Measurements from ENCODE around the gene VWA2.

Gene VWA2

GRCh38 chr10:114233482-114233881, 5.6 kb upstream of the VWA2 start:
- peaks cover 14% of the 10 kb centered on the region for H3K27me3 Mint-ChIP-seq (ENCODE audit: low read depth)
- no peaks in the 10 kb centered on the region for H3K36me3 Mint-ChIP-seq (ENCODE audit: low read depth)
- no peaks in the 10 kb centered on the region for H3K4me1 Mint-ChIP-seq (ENCODE audit: low read depth)
- H3K4me3 Mint-ChIP-seq = no peak overlapping the region
- no peaks in the 10 kb centered on the region for H3K9me3 Mint-ChIP-seq
- H3K27ac Mint-ChIP-seq = no peak overlapping the region

GRCh38 chr10:114234132-114234531, 4.9 kb upstream of the VWA2 start:
- Mint-ChIP-seq H3K27ac (no peak overlapping the region), H3K36me3 (ENCODE audit: low read depth) (no peaks in the 10 kb centered on the region), H3K9me3 (no peaks in the 10 kb centered on the region), H3K4me1 (ENCODE audit: low read depth) (no peaks in the 10 kb centered on the region), H3K27me3 (ENCODE audit: low read depth) (peaks cover 21% of the 10 kb centered on the region), H3K4me3 (no peak overlapping the region)

- no peak overlapping the region for H3K4me3 Mint-ChIP-seq
- H3K27ac Mint-ChIP-seq = no peak overlapping the region
- H3K27me3 Mint-ChIP-seq (ENCODE audit: low read depth) = peaks cover 59% of the 10 kb centered on the region
- H3K36me3 Mint-ChIP-seq (ENCODE audit: low read depth) = no peaks in the 10 kb centered on the region
- no peaks in the 10 kb centered on the region for H3K4me1 Mint-ChIP-seq (ENCODE audit: low read depth)
- H3K9me3 Mint-ChIP-seq = no peaks in the 10 kb centered on the region
Measured at GRCh38 chr10:114239994-114240345, 916 bp downstream of the VWA2 start.

GRCh38 chr10:114242235-114242634, 3.2 kb downstream of the VWA2 start:
- no peak overlapping the region for H3K27ac Mint-ChIP-seq
- no peaks in the 10 kb centered on the region for H3K36me3 Mint-ChIP-seq (ENCODE audit: low read depth)
- H3K27me3 Mint-ChIP-seq (ENCODE audit: low read depth) = peaks cover 63% of the 10 kb centered on the region
- no peaks in the 10 kb centered on the region for H3K4me1 Mint-ChIP-seq (ENCODE audit: low read depth)
- H3K9me3 Mint-ChIP-seq = no peaks in the 10 kb centered on the region
- H3K4me3 Mint-ChIP-seq = no peak overlapping the region

- H3K36me3 Mint-ChIP-seq (ENCODE audit: low read depth) = no peaks in the 10 kb centered on the region
- no peaks in the 10 kb centered on the region for H3K9me3 Mint-ChIP-seq
- H3K27ac Mint-ChIP-seq = no peak overlapping the region
- H3K27me3 Mint-ChIP-seq (ENCODE audit: low read depth) = peaks cover 51% of the 10 kb centered on the region
- no peak overlapping the region for H3K4me3 Mint-ChIP-seq
- no peaks in the 10 kb centered on the region for H3K4me1 Mint-ChIP-seq (ENCODE audit: low read depth)
Measured at GRCh38 chr10:114243661-114244060, 4.6 kb downstream of the VWA2 start.

- H3K4me1 Mint-ChIP-seq (ENCODE audit: low read depth) = no peaks in the 10 kb centered on the region
- no peaks in the 10 kb centered on the region for H3K9me3 Mint-ChIP-seq
- no peak overlapping the region for H3K27ac Mint-ChIP-seq
- peaks cover 46% of the 10 kb centered on the region for H3K27me3 Mint-ChIP-seq (ENCODE audit: low read depth)
- no peaks in the 10 kb centered on the region for H3K36me3 Mint-ChIP-seq (ENCODE audit: low read depth)
- H3K4me3 Mint-ChIP-seq = no peak overlapping the region
Measured at GRCh38 chr10:114244126-114244525, 5.1 kb downstream of the VWA2 start.

GRCh38 chr10:114245121-114245791, 6.2 kb downstream of the VWA2 start:
- Mint-ChIP-seq H3K4me1 (ENCODE audit: low read depth) (no peaks in the 10 kb centered on the region), H3K9me3 (no peaks in the 10 kb centered on the region), H3K36me3 (ENCODE audit: low read depth) (no peaks in the 10 kb centered on the region), H3K4me3 (no peak overlapping the region), H3K27ac (no peak overlapping the region), H3K27me3 (ENCODE audit: low read depth) (peaks cover 42% of the 10 kb centered on the region)

GRCh38 chr10:114246679-114247305, 7.7 kb downstream of the VWA2 start:
- H3K9me3 Mint-ChIP-seq = no peaks in the 10 kb centered on the region
- H3K27me3 Mint-ChIP-seq (ENCODE audit: low read depth) = peaks cover 29% of the 10 kb centered on the region
- H3K4me3 Mint-ChIP-seq = no peak overlapping the region
- H3K4me1 Mint-ChIP-seq (ENCODE audit: low read depth) = no peaks in the 10 kb centered on the region
- no peak overlapping the region for H3K27ac Mint-ChIP-seq
- no peaks in the 10 kb centered on the region for H3K36me3 Mint-ChIP-seq (ENCODE audit: low read depth)

GRCh38 chr10:114250236-114250635, 11.2 kb downstream of the VWA2 start:
- H3K9me3 Mint-ChIP-seq = peaks cover 5% of the 10 kb centered on the region
- no peak overlapping the region for H3K4me3 Mint-ChIP-seq
- H3K36me3 Mint-ChIP-seq (ENCODE audit: low read depth) = peaks cover 2% of the 10 kb centered on the region
- H3K27me3 Mint-ChIP-seq (ENCODE audit: low read depth) = peaks cover 3% of the 10 kb centered on the region
- no peak overlapping the region for H3K27ac Mint-ChIP-seq
- no peaks in the 10 kb centered on the region for H3K4me1 Mint-ChIP-seq (ENCODE audit: low read depth)

GRCh38 chr10:114250716-114251115, 11.7 kb downstream of the VWA2 start:
- no peak overlapping the region for H3K27ac Mint-ChIP-seq
- no peaks in the 10 kb centered on the region for H3K27me3 Mint-ChIP-seq (ENCODE audit: low read depth)
- H3K4me1 Mint-ChIP-seq (ENCODE audit: low read depth) = no peaks in the 10 kb centered on the region
- no peak overlapping the region for H3K4me3 Mint-ChIP-seq
- H3K9me3 Mint-ChIP-seq = peaks cover 5% of the 10 kb centered on the region
- H3K36me3 Mint-ChIP-seq (ENCODE audit: low read depth) = peaks cover 2% of the 10 kb centered on the region

- Mint-ChIP-seq H3K4me1 (ENCODE audit: low read depth) (no peaks in the 10 kb centered on the region), H3K4me3 (no peak overlapping the region), H3K9me3 (peaks cover 5% of the 10 kb centered on the region), H3K36me3 (ENCODE audit: low read depth) (peaks cover 2% of the 10 kb centered on the region), H3K27ac (no peak overlapping the region), H3K27me3 (ENCODE audit: low read depth) (no peaks in the 10 kb centered on the region)
Measured at GRCh38 chr10:114252092-114252491, 13.0 kb downstream of the VWA2 start.

GRCh38 chr10:114252883-114253282, 13.8 kb downstream of the VWA2 start:
- H3K27me3 Mint-ChIP-seq (ENCODE audit: low read depth) = no peaks in the 10 kb centered on the region
- peaks cover 5% of the 10 kb centered on the region for H3K9me3 Mint-ChIP-seq
- peaks cover 2% of the 10 kb centered on the region for H3K36me3 Mint-ChIP-seq (ENCODE audit: low read depth)
- H3K4me1 Mint-ChIP-seq (ENCODE audit: low read depth) = no peaks in the 10 kb centered on the region
- no peak overlapping the region for H3K4me3 Mint-ChIP-seq
- no peak overlapping the region for H3K27ac Mint-ChIP-seq

GRCh38 chr10:114255227-114255626, 16.2 kb downstream of the VWA2 start:
- no peak overlapping the region for H3K4me3 Mint-ChIP-seq
- H3K27ac Mint-ChIP-seq = no peak overlapping the region
- peaks cover 5% of the 10 kb centered on the region for H3K9me3 Mint-ChIP-seq
- H3K4me1 Mint-ChIP-seq (ENCODE audit: low read depth) = no peaks in the 10 kb centered on the region
- H3K27me3 Mint-ChIP-seq (ENCODE audit: low read depth) = peaks cover 9% of the 10 kb centered on the region
- H3K36me3 Mint-ChIP-seq (ENCODE audit: low read depth) = peaks cover 2% of the 10 kb centered on the region

GRCh38 chr10:114256008-114256765, 17.1 kb downstream of the VWA2 start:
- peaks cover 2% of the 10 kb centered on the region for H3K36me3 Mint-ChIP-seq (ENCODE audit: low read depth)
- H3K4me3 Mint-ChIP-seq = no peak overlapping the region
- peaks cover 2% of the 10 kb centered on the region for H3K4me1 Mint-ChIP-seq (ENCODE audit: low read depth)
- H3K9me3 Mint-ChIP-seq = peaks cover 5% of the 10 kb centered on the region
- no peak overlapping the region for H3K27ac Mint-ChIP-seq
- H3K27me3 Mint-ChIP-seq (ENCODE audit: low read depth) = peaks cover 9% of the 10 kb centered on the region

- Mint-ChIP-seq H3K27me3 (ENCODE audit: low read depth) (peaks cover 9% of the 10 kb centered on the region), H3K36me3 (ENCODE audit: low read depth) (peaks cover 2% of the 10 kb centered on the region), H3K27ac (no peak overlapping the region), H3K4me3 (no peak overlapping the region), H3K9me3 (peaks cover 5% of the 10 kb centered on the region), H3K4me1 (ENCODE audit: low read depth) (peaks cover 2% of the 10 kb centered on the region)
Measured at GRCh38 chr10:114256822-114257221, 17.8 kb downstream of the VWA2 start.
